ENCODE results near the gene CTSE. TPM values are rescaled to one million over a fixed set of nuclear protein-coding genes. Genes with fewer than 3 reads are reported as not detected.
"Not testable (repeated sequence)": the region's sequence is repeated elsewhere in the genome, so short reads cannot be mapped to it uniquely, and the experiment has no call there.

The CTSE gene
- total and polyA plus RNA-seq, 2 donors (not counting 1 experiment from before 2014, with no cell fraction given): not detected

GRCh38 chr1:206052919-206053610, 29.4 kb upstream of the CTSE start, which contains the start of gene RHEX:
RHEX (plus strand) TSS chr1:206053173; CDS start chr1:206097829, 44,656 bp downstream.
- peak within 1 kb of the TSS; percentile 50 for H3K9ac ChIP-seq (ENCODE audit: low read length)
- H3K4me1 ChIP-seq (ENCODE audit: control insufficient read depth in 2 of 2, insufficient read depth in 2 of 2, low read length in 2 of 2): peaks cover 60 to 69% of the 10 kb centered on the region in 2 donors
- H2AFZ ChIP-seq (ENCODE audit: insufficient read depth, low read depth, low read length, poor library complexity, severe bottlenecking): peak within 1 kb of the TSS; percentile 32
- POLR2A ChIA-PET: interaction anchor here (1.0 kb wide), 1 partner anchor 765 kb away, joined by 3 read pairs; no protein-coding TSS in a partner anchor
- 64% methylated on average over 16 of the region's 17 CpGs for WGBS (ENCODE audit: insufficient coverage)
- H3K4me3 Mint-ChIP-seq: peak within 1 kb of the TSS; percentile 91
- peak within 1 kb of the TSS; percentile 68 for H3K4me2 ChIP-seq (replicated peaks; ENCODE audit: low read depth, low read length, poor library complexity, severe bottlenecking)
- H4K20me1 ChIP-seq (ENCODE audit: control insufficient read depth, insufficient read depth, low read length, poor library complexity, severe bottlenecking); H3K9me3 Mint-ChIP-seq (ENCODE audit: insufficient read depth); ATAC-seq (ENCODE audit: low read depth); H3K36me3 ChIP-seq (replicated peaks in 1 of 2; ENCODE audit: control extremely low read depth in 1 of 2, control insufficient read depth in 1 of 2, extremely low read depth in 1 of 2, insufficient read depth in 2 of 2, low read length in 1 of 2); H3K27me3 ChIP-seq (replicated peaks in 1 of 4; ENCODE audit: control extremely low read depth in 1 of 4, control insufficient read depth in 3 of 4, insufficient read depth in 4 of 4, low read length in 3 of 4); H3K27me3 Mint-ChIP-seq; H3K9me3 ChIP-seq (ENCODE audit: control extremely low read depth in 1 of 3, control insufficient read depth in 2 of 3, insufficient read depth in 1 of 3, low read length in 2 of 3): not testable (repeated sequence)
- H3K27ac Mint-ChIP-seq: peak within 1 kb of the TSS; percentile 99
- intact Hi-C loops (cut with micrococcal nuclease): loop anchor here (10.0 kb wide), 1 partner anchor 768 kb away; no protein-coding TSS in a partner anchor
- peak within 1 kb of the TSS; percentile 93 to 94 for H3K27ac ChIP-seq (ENCODE audit: low read length in 2 of 2)
- CTCF ChIA-PET: interaction anchor here (1.5 to 3.0 kb wide), 3 partner anchors 23 to 55 kb away, joined by 3 to 30 read pairs (median 19); no protein-coding TSS in a partner anchor
- H3K79me2 ChIP-seq (ENCODE audit: control insufficient read depth, insufficient read depth, low read length): peaks cover 13% of the 10 kb centered on the region
- H3K4me3 ChIP-seq (ENCODE audit: control extremely low read depth in 1 of 5, extremely low read depth in 1 of 5, insufficient read depth in 1 of 5, low read depth in 2 of 5, low read length in 4 of 5): peak within 1 kb of the TSS in 4 of 5 experiments; percentile 9 to 51 (median 22)
- DNase-seq: peak; percentile 75
- H3K4me1 Mint-ChIP-seq: peaks cover 86% of the 10 kb centered on the region

DNA sequence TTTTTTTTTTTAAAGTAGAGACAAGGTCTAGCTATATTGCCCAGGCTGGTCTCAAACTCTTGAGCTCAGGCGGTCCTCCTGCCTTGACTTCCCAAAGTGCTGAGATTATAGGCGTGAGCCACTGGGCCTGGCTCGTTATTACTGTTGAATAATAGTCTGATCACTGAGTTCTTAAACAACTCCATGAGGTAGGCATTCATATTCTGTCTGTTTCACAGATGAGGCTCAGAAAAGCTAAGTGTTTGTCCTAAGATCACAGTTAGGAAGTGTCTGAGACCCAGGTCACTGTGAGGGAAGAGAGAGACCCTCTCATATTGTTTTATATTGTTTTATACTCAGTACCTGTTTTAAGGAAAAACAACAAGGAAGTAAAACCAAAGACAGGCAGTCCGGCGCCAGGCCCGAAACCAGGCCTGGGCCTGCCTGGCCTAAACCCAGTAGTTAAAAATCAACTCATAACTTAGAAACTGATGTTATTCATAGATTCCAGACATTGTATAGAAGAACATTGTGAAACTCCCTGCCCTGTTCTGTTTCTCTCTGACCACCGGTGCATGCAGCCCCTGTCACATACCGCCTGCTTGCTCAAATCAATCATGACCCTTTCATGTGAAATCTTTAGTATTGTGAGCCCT, 28.7 kb upstream of the CTSE start:
- POLR2A ChIA-PET: interaction anchor here (0.6 to 0.7 kb wide), 2 partner anchors 13 to 44 kb away, joined by 5 to 6 read pairs; no protein-coding TSS in a partner anchor
- CTCF ChIA-PET: interaction anchor here (1.0 to 3.0 kb wide), 6 partner anchors 8 to 56 kb away, joined by 3 to 30 read pairs (median 16); no protein-coding TSS in a partner anchor
- H3K9me3 Mint-ChIP-seq (ENCODE audit: insufficient read depth); H4K20me1 ChIP-seq (ENCODE audit: control insufficient read depth, insufficient read depth, low read length, poor library complexity, severe bottlenecking); H3K27me3 ChIP-seq (replicated peaks in 1 of 4; ENCODE audit: control extremely low read depth in 1 of 4, control insufficient read depth in 3 of 4, insufficient read depth in 4 of 4, low read length in 3 of 4); H3K36me3 ChIP-seq (replicated peaks in 1 of 2; ENCODE audit: control extremely low read depth in 1 of 2, control insufficient read depth in 1 of 2, extremely low read depth in 1 of 2, insufficient read depth in 2 of 2, low read length in 1 of 2); H3K27me3 Mint-ChIP-seq; H3K9me3 ChIP-seq (ENCODE audit: control extremely low read depth in 1 of 3, control insufficient read depth in 2 of 3, insufficient read depth in 1 of 3, low read length in 2 of 3); ATAC-seq (ENCODE audit: low read depth); DNase-seq: not testable (repeated sequence)
- Mint-ChIP-seq H3K27ac (peak overlapping the region; percentile 99), H3K4me1 (peaks cover 88% of the 10 kb centered on the region), H3K4me3 (peak overlapping the region; percentile 91)
- Histone ChIP-seq H2AFZ (ENCODE audit: insufficient read depth, low read depth, low read length, poor library complexity, severe bottlenecking) (peak overlapping the region; percentile 32), H3K79me2 (ENCODE audit: control insufficient read depth, insufficient read depth, low read length) (peaks cover 12% of the 10 kb centered on the region), H3K27ac (ENCODE audit: low read length in 2 of 2) (peak overlapping the region; percentile 93 to 94), H3K4me3 (ENCODE audit: control extremely low read depth in 1 of 5, extremely low read depth in 1 of 5, insufficient read depth in 1 of 5, low read depth in 2 of 5, low read length in 4 of 5) (peak overlapping the region in 1 of 5 experiments; percentile 33), H3K9ac (ENCODE audit: low read length) (peak overlapping the region; percentile 2), H3K4me2 (replicated peaks; ENCODE audit: low read depth, low read length, poor library complexity, severe bottlenecking) (peak overlapping the region; percentile 64), H3K4me1 (ENCODE audit: control insufficient read depth in 2 of 2, insufficient read depth in 2 of 2, low read length in 2 of 2) (peaks cover 61 to 70% of the 10 kb centered on the region in 2 donors)
- 90% methylated on average over 2 of the region's 8 CpGs for WGBS (ENCODE audit: insufficient coverage)
- intact Hi-C loops (cut with micrococcal nuclease): loop anchor here (10.0 kb wide), 1 partner anchor 768 kb away; no protein-coding TSS in a partner anchor

Measured in B cell (primary cell).